Loucy (cell line): ENCODE results near the gene PRPF18.

Source experiments
- EZH2phosphoT487 ChIP-seq: fragments of 200-600 bp; IDR thresholded peaks from 2 replicates; pipeline ENCODE4 v1.6.1; 2018; ENCODE audit warnings: antibody characterized with exemption, mild to moderate bottlenecking, moderate library complexity, borderline replicate concordance
- TF ChIP-seq, protein P1 (sequence below): fragments of 200-600 bp; sonication (generic); conservative IDR thresholded peaks from 2 replicates; pipeline ENCODE4 v1.5.1; 2014; ENCODE audit warnings: mild to moderate bottlenecking, antibody characterized with exemption, low read length

DNA sequence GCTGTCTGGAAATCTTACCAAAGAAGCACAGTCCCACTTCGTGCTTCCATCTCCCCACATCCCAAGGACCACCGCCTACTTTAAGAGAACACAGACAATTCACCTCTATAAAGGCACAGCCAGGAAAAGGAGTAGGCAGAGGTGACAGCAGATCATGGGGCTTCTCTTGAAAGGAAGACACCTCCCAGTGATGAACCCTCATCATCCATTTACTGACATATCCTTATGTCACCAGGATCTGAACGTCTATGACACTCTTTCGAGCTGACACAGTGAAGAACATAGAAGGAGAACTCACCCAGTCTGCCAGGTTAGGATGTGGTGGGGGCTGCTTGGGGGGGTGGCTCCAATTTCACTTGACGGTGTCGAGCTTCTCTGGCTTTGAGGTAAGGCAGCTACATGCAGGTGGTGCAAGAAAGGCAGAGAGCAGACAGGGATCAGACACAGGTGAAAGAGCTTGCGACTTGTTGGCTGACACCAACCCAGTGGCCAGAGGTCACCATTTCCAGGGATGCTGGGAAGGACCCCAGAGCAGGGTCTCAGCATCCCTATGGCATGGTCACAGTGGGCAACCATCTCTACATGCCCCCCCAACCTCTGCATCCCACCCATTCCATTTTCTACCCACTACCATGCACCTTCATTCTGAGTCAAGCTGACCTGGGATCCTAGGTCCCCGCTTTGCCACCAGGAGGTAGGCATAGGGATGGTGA is 67.5 kb downstream of the PRPF18 start:
- TF ChIP-seq, protein P1, sequence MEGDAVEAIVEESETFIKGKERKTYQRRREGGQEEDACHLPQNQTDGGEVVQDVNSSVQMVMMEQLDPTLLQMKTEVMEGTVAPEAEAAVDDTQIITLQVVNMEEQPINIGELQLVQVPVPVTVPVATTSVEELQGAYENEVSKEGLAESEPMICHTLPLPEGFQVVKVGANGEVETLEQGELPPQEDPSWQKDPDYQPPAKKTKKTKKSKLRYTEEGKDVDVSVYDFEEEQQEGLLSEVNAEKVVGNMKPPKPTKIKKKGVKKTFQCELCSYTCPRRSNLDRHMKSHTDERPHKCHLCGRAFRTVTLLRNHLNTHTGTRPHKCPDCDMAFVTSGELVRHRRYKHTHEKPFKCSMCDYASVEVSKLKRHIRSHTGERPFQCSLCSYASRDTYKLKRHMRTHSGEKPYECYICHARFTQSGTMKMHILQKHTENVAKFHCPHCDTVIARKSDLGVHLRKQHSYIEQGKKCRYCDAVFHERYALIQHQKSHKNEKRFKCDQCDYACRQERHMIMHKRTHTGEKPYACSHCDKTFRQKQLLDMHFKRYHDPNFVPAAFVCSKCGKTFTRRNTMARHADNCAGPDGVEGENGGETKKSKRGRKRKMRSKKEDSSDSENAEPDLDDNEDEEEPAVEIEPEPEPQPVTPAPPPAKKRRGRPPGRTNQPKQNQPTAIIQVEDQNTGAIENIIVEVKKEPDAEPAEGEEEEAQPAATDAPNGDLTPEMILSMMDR: no peak
- TF ChIP-seq EZH2phosphoT487: no peak
